Fibroblast of lung (primary cell): ENCODE data around the gene KIAA1217.

ENCODE experiments used
- CTCF ChIP-seq, 2 donors: IDR thresholded peaks in 1 of 2; conservative IDR thresholded peaks in 1 of 2; 1 replicate in 1 of 2; 2 replicates in 1 of 2; pipeline ENCODE4 v1.5.1; 2011 to 2012; ENCODE audit warnings: low read length in 2 of 2, control low read depth in 1 of 2, inconsistent platforms in 1 of 2, low read depth in 1 of 2, mild to moderate bottlenecking in 1 of 2
- EZH2 ChIP-seq: IDR thresholded peaks from 2 replicates; pipeline ENCODE4 v1.5.1; 2012; ENCODE audit warnings: low read length, control low read depth, mild to moderate bottlenecking; ENCODE audit errors: missing control alignments

- TF ChIP-seq CTCF (conservative IDR thresholded peaks at IDR 0.05 in 1 of 2, IDR thresholded peaks at IDR 0.05 in 1 of 2; ENCODE audit: low read depth in 1 of 2, low read length in 2 of 2), result no peak
- TF ChIP-seq EZH2, result no peak
These were observed 365.7 kb downstream of the KIAA1217 start for GRCh38 chr10:24574578-24575155.
